WTC11 (cell line): ENCODE measurements around the gene MFSD2A. TPM values are rescaled to one million over a fixed set of nuclear protein-coding genes. Genes with fewer than 3 reads are reported as not detected.

Experiments used
- ATAC-seq: fragments of 200-7000 bp; cut with Tn5 transposase; 2 replicates; pipeline ENCODE4 v1.10.0; 2021; ENCODE audit warnings: mild to moderate bottlenecking, moderate library complexity
- CTCF ChIA-PET: fragments of 300-600 bp; sonication (Branson Sonifier 250); formaldehyde crosslinking; loops from one replicate; lab custom pipeline; 2021; ENCODE audit warnings: antibody characterized with exemption; lab: Charles Lee
- POLR2A ChIA-PET: fragments of 350-600 bp; sonication (Branson Sonifier 250); formaldehyde crosslinking; loops from one replicate; lab custom pipeline; 2021; ENCODE audit warnings: antibody characterized with exemption; lab: Charles Lee
- DNase-seq: peaks from one replicate; pipeline ENCODE4 v3.0.0; 2021; ENCODE audit warnings: low spot score
- H3K27ac Mint-ChIP-seq: 2 replicates; pipeline ENCODE4 v1.8.0; 2021; ENCODE audit warnings: mixed read lengths
- H3K27me3 Mint-ChIP-seq: 2 replicates; pipeline ENCODE4 v1.8.0; 2021; ENCODE audit warnings: low read depth, mild to moderate bottlenecking, moderate library complexity, mixed read lengths
- H3K36me3 Mint-ChIP-seq: 2 replicates; pipeline ENCODE4 v1.8.0; 2021; ENCODE audit warnings: mixed read lengths
- H3K4me1 Mint-ChIP-seq: 2 replicates; pipeline ENCODE4 v1.8.0; 2022; ENCODE audit warnings: mixed read lengths
- H3K4me3 Mint-ChIP-seq: 2 replicates; pipeline ENCODE4 v1.8.0; 2021; ENCODE audit warnings: mild to moderate bottlenecking, moderate library complexity, mixed read lengths
- H3K9me3 Mint-ChIP-seq: 2 replicates; pipeline ENCODE4 v1.8.0; 2021; ENCODE audit warnings: mixed read lengths
- E2F4 ChIP-seq: sonication (generic); formaldehyde crosslinking; IDR thresholded peaks from 2 replicates; pipeline ENCODE4 v1.8.1; 2022; ENCODE audit warnings: low read depth, mild to moderate bottlenecking, moderate library complexity, missing genetic modification reagents, borderline replicate concordance
- ETV6 ChIP-seq: sonication (generic); formaldehyde crosslinking; IDR thresholded peaks from 2 replicates; pipeline ENCODE4 v1.8.1; 2022; ENCODE audit warnings: mild to moderate bottlenecking, missing genetic modification reagents
- FOXJ3 ChIP-seq: sonication (generic); formaldehyde crosslinking; IDR thresholded peaks from 2 replicates; pipeline ENCODE4 v1.9.0; 2021; ENCODE audit warnings: missing genetic modification reagents, mild to moderate bottlenecking, borderline replicate concordance
- GTF2I ChIP-seq: fragments of 250-450 bp; sonication (Bioruptor Pico); conservative IDR thresholded peaks from 2 replicates; pipeline ENCODE4 v1.4.0; 2021; ENCODE audit warnings: mild to moderate bottlenecking
- NFATC4 ChIP-seq: fragments of 250-450 bp; sonication (Bioruptor Pico); IDR thresholded peaks from 2 replicates; pipeline ENCODE4 v1.9.0; 2021; ENCODE audit warnings: mild to moderate bottlenecking
- SMAD4 ChIP-seq: sonication (generic); formaldehyde crosslinking; IDR thresholded peaks from 2 replicates; pipeline ENCODE4 v1.8.0; 2022; ENCODE audit warnings: mild to moderate bottlenecking, missing genetic modification reagents
- SOX15 ChIP-seq: fragments of 250-450 bp; sonication (Bioruptor Pico); IDR thresholded peaks from 2 replicates; pipeline ENCODE4 v1.9.0; 2021; ENCODE audit warnings: mild to moderate bottlenecking
- ZMAT4 ChIP-seq: fragments of 250-450 bp; sonication (Bioruptor Pico); IDR thresholded peaks from 2 replicates; pipeline ENCODE4 v1.9.0; 2021; ENCODE audit warnings: mild to moderate bottlenecking
- ZNF281 ChIP-seq: sonication (generic); formaldehyde crosslinking; IDR thresholded peaks from 2 replicates; pipeline ENCODE4 v1.8.0; 2023; ENCODE audit warnings: mild to moderate bottlenecking, missing genetic modification reagents
- ZNF396 ChIP-seq: fragments of 250-450 bp; sonication (Bioruptor Pico); IDR thresholded peaks from 2 replicates; pipeline ENCODE4 v1.8.0; 2021; ENCODE audit warnings: mild to moderate bottlenecking, moderate library complexity, borderline replicate concordance
- ZNF512 ChIP-seq: sonication (generic); formaldehyde crosslinking; IDR thresholded peaks from 2 replicates; pipeline ENCODE4 v1.8.1; 2022; ENCODE audit warnings: missing genetic modification reagents, borderline replicate concordance
- total RNA-seq: library from RNA; stranded (reverse); gene quantifications from 3 replicates; pipeline ENCODE4 v1.2.3, GENCODE V29; 2021
- TF ChIP-seq, protein P1 (sequence below): sonication (generic); formaldehyde crosslinking; IDR thresholded peaks from 2 replicates; pipeline ENCODE4 v1.8.0; 2022; ENCODE audit warnings: mild to moderate bottlenecking, missing genetic modification reagents
- TF ChIP-seq, protein P2 (sequence below): sonication (generic); formaldehyde crosslinking; IDR thresholded peaks from 2 replicates; pipeline ENCODE4 v1.8.1; 2023; ENCODE audit warnings: mild to moderate bottlenecking, missing genetic modification reagents
- TF ChIP-seq, protein P3 (sequence below): sonication (generic); formaldehyde crosslinking; IDR thresholded peaks from 2 replicates; pipeline ENCODE4 v1.8.0; 2022; ENCODE audit warnings: missing genetic modification reagents

The MFSD2A gene
- total RNA-seq, 1 experiment from 2014 or later, result 14.0 TPM

GRCh38 chr1:39980555-39981313 lies 25.8 kb downstream of the MFSD2A start (continued):
- TF ChIP-seq, protein P1, sequence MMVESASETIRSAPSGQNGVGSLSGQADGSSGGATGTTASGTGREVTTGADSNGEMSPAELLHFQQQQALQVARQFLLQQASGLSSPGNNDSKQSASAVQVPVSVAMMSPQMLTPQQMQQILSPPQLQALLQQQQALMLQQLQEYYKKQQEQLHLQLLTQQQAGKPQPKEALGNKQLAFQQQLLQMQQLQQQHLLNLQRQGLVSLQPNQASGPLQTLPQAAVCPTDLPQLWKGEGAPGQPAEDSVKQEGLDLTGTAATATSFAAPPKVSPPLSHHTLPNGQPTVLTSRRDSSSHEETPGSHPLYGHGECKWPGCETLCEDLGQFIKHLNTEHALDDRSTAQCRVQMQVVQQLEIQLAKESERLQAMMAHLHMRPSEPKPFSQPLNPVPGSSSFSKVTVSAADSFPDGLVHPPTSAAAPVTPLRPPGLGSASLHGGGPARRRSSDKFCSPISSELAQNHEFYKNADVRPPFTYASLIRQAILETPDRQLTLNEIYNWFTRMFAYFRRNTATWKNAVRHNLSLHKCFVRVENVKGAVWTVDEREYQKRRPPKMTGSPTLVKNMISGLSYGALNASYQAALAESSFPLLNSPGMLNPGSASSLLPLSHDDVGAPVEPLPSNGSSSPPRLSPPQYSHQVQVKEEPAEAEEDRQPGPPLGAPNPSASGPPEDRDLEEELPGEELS (CRISPR knock-in tag), result no peak
- TF ChIP-seq NFATC4, result no peak
- TF ChIP-seq ZNF281 (CRISPR knock-in tag), result no peak
- TF ChIP-seq SMAD4 (CRISPR knock-in tag), result no peak
- TF ChIP-seq ZMAT4 (CRISPR knock-in tag), result no peak
- TF ChIP-seq ETV6 (CRISPR knock-in tag), result no peak
- TF ChIP-seq, protein P2, sequence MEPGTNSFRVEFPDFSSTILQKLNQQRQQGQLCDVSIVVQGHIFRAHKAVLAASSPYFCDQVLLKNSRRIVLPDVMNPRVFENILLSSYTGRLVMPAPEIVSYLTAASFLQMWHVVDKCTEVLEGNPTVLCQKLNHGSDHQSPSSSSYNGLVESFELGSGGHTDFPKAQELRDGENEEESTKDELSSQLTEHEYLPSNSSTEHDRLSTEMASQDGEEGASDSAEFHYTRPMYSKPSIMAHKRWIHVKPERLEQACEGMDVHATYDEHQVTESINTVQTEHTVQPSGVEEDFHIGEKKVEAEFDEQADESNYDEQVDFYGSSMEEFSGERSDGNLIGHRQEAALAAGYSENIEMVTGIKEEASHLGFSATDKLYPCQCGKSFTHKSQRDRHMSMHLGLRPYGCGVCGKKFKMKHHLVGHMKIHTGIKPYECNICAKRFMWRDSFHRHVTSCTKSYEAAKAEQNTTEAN (CRISPR knock-in tag), result no peak

DNA sequence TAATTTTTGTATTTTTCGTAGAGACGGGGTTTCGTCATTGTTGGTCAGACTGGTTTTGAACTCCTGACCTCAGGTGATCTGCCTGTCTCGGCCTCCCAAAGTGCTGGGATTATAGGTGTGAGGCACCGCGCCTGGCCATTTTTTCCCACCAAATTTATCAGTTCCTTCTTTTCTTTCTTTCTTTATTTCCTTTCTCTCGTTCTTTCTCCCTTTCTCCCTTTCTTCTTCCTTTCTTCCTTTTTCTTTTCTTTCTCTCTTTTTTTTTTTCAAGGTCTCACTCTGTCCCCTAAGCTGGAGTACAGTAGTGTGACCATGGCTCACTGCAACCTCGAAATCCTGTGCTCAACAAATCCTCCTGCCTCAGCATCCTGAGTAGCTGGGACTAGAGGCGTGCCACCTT lies 26.4 kb downstream of the MFSD2A start:
- peaks cover 13% of the 10 kb centered on the region for H3K9me3 Mint-ChIP-seq
- no peaks in the 10 kb centered on the region for H3K27me3 Mint-ChIP-seq
- H3K27ac Mint-ChIP-seq, result peak overlapping the region; percentile 67; the same call in 1 of the 2 replicates
- POLR2A ChIA-PET, result interaction anchor here (0.7 to 1.4 kb wide), 3 partner anchors 8 to 159 kb away, joined by 3 read pairs; partner anchors contain the start of gene CAP1
- peaks cover 7% of the 10 kb centered on the region for H3K36me3 Mint-ChIP-seq
- ATAC-seq, result no peak
- H3K4me3 Mint-ChIP-seq, result no peak overlapping the region
- H3K4me1 Mint-ChIP-seq, result peaks cover 47% of the 10 kb centered on the region
- TF ChIP-seq SOX15 (CRISPR knock-in tag), result no peak
- no peak for TF ChIP-seq ZNF396 (CRISPR knock-in tag)
- TF ChIP-seq GTF2I (CRISPR knock-in tag), result no peak
- TF ChIP-seq, protein P3, sequence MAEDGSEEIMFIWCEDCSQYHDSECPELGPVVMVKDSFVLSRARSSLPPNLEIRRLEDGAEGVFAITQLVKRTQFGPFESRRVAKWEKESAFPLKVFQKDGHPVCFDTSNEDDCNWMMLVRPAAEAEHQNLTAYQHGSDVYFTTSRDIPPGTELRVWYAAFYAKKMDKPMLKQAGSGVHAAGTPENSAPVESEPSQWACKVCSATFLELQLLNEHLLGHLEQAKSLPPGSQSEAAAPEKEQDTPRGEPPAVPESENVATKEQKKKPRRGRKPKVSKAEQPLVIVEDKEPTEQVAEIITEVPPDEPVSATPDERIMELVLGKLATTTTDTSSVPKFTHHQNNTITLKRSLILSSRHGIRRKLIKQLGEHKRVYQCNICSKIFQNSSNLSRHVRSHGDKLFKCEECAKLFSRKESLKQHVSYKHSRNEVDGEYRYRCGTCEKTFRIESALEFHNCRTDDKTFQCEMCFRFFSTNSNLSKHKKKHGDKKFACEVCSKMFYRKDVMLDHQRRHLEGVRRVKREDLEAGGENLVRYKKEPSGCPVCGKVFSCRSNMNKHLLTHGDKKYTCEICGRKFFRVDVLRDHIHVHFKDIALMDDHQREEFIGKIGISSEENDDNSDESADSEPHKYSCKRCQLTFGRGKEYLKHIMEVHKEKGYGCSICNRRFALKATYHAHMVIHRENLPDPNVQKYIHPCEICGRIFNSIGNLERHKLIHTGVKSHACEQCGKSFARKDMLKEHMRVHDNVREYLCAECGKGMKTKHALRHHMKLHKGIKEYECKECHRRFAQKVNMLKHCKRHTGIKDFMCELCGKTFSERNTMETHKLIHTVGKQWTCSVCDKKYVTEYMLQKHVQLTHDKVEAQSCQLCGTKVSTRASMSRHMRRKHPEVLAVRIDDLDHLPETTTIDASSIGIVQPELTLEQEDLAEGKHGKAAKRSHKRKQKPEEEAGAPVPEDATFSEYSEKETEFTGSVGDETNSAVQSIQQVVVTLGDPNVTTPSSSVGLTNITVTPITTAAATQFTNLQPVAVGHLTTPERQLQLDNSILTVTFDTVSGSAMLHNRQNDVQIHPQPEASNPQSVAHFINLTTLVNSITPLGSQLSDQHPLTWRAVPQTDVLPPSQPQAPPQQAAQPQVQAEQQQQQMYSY (CRISPR knock-in tag), result no peak
- no peak for TF ChIP-seq ZNF512
- TF ChIP-seq FOXJ3, result no peak
- no peak for TF ChIP-seq E2F4 (CRISPR knock-in tag)
- CTCF ChIA-PET, result interaction anchor here (0.6 to 1.9 kb wide), 5 partner anchors 51 to 392 kb away, joined by 3 to 18 read pairs (median 4); partner anchors contain the start of gene SMAP2
- no peak for DNase-seq
